K562 (cell line): ENCODE data around the gene TMEM184A. TPM values are rescaled to one million over a fixed set of nuclear protein-coding genes. Genes with fewer than 3 reads are reported as not detected.

Experiments used
- CTBP1 ChIP-seq: fragments of 450-650 bp; IDR thresholded peaks from 2 replicates; pipeline ENCODE4 v1.6.1; 2016; ENCODE audit warnings: borderline replicate concordance
- DPF2 ChIP-seq: fragments of 450-650 bp; IDR thresholded peaks from 2 replicates; pipeline ENCODE4 v1.6.1; 2016
- ERF ChIP-seq: fragments of 450-650 bp; formaldehyde crosslinking; IDR thresholded peaks from 2 replicates; pipeline ENCODE4 v1.4.0; 2020; ENCODE audit warnings: mild to moderate bottlenecking, mixed read lengths
- FOSL1 ChIP-seq: fragments of 200-800 bp; sonication (Bioruptor generic); conservative IDR thresholded peaks from 2 replicates; pipeline ENCODE4 v1.6.1; 2016; ENCODE audit warnings: missing genetic modification characterization, missing compliant biosample characterization
- HDAC3 ChIP-seq: fragments of 450-650 bp; IDR thresholded peaks from 2 replicates; pipeline ENCODE4 v1.6.1; 2018; ENCODE audit warnings: borderline replicate concordance, mild to moderate bottlenecking, moderate library complexity; ENCODE audit not compliant: partially characterized antibody
- NCOR1 ChIP-seq: fragments of 450-650 bp; IDR thresholded peaks from 2 replicates; pipeline ENCODE4 v1.6.1; 2016; ENCODE audit warnings: mild to moderate bottlenecking, moderate library complexity
- NR2C1 ChIP-seq, 2 experiments: fragments of 450-650 bp; IDR thresholded peaks; 2 replicates each; pipeline ENCODE4 v1.6.1; 2017; ENCODE audit warnings: mild to moderate bottlenecking in 2 of 2, antibody characterized with exemption in 1 of 2, inconsistent platforms in 1 of 2, missing compliant biosample characterization in 1 of 2, missing genetic modification characterization in 1 of 2
- POLR3A ChIP-seq: IDR thresholded peaks from 2 replicates; pipeline ENCODE4 v1.6.1; 2011; ENCODE audit warnings: borderline replicate concordance, mild to moderate bottlenecking, moderate library complexity; ENCODE audit not compliant: insufficient read length, insufficient read depth; ENCODE audit errors: extremely low read depth
- RBM34 ChIP-seq: fragments of 200-400 bp; formaldehyde crosslinking; IDR thresholded peaks from 2 replicates; pipeline ENCODE4 v1.6.1; 2018; ENCODE audit warnings: low read length, borderline replicate concordance; ENCODE audit not compliant: insufficient read depth
- RBM39 ChIP-seq: fragments of 200-400 bp; formaldehyde crosslinking; optimal IDR thresholded peaks from 2 replicates; pipeline ENCODE3; 2018; ENCODE audit warnings: low read depth, low read length
- RNF2 ChIP-seq: sonication (generic); IDR thresholded peaks from 2 replicates; pipeline ENCODE4 v1.6.1; 2016
- SOX6 ChIP-seq: fragments of 450-650 bp; IDR thresholded peaks from 2 replicates; pipeline ENCODE4 v1.6.1; 2014; ENCODE audit warnings: mild to moderate bottlenecking
- SRF ChIP-seq, 2 experiments: fragments of 250-450, 450-650 bp in 1 of 2; sonication (Bioruptor Pico) in 1 of 2; sonication (generic) in 1 of 2; formaldehyde crosslinking; IDR thresholded peaks; 2 replicates each; pipeline versions ENCODE4 v1.5.0 to v1.5.1; 2020 to 2022; ENCODE audit warnings: mild to moderate bottlenecking in 1 of 2, missing genetic modification reagents in 1 of 2
- XRCC5 ChIP-seq: fragments of 200-400 bp; formaldehyde crosslinking; IDR thresholded peaks from 2 replicates; pipeline ENCODE4 v1.6.1; 2017; ENCODE audit warnings: low read depth, mild to moderate bottlenecking, low read length
- ZC3H4 ChIP-seq: sonication (generic); formaldehyde crosslinking; IDR thresholded peaks from 2 replicates; pipeline ENCODE4 v1.9.0; 2021; ENCODE audit warnings: missing genetic modification reagents, borderline replicate concordance
- ZNF124 ChIP-seq: sonication (generic); formaldehyde crosslinking; IDR thresholded peaks from 2 replicates; pipeline ENCODE4 v1.8.1; 2022; ENCODE audit warnings: missing genetic modification reagents
- ZNF184 ChIP-seq: sonication (generic); formaldehyde crosslinking; IDR thresholded peaks from 2 replicates; pipeline ENCODE4 v1.5.0; 2020; ENCODE audit warnings: missing genetic modification reagents
- ZNF316 ChIP-seq: fragments of 450-650 bp; IDR thresholded peaks from 2 replicates; pipeline ENCODE4 v1.6.1; 2016
- ZNF444 ChIP-seq: fragments of 250-450 bp; sonication (Bioruptor Pico); IDR thresholded peaks from 2 replicates; pipeline ENCODE4 v1.4.0; 2020; ENCODE audit warnings: mild to moderate bottlenecking, moderate library complexity
- polyA plus RNA-seq, 8 experiments: library from polyadenylated mRNA; depleted of rRNA in 4 of 8; stranded (reverse) in 5 of 8; unstranded in 3 of 8; fragments of >200 nt; fragmentation: Nextera tagmentation in 2 of 8; fragmentation: Illumina TruSeq in 1 of 8; extraction: Ambion mirVana in 2 of 8; extraction: Trizol in 1 of 8; gene quantifications; 2 replicates each; pipeline versions ENCODE4 v1.2.1 to v1.2.3, GENCODE V29; 2011 to 2014; ENCODE audit warnings: inconsistent platforms in 1 of 8, missing spikeins in 1 of 8
- total RNA-seq, 7 experiments: library from RNA; depleted of rRNA in 6 of 7; stranded (reverse); fragments of >200 nt in 6 of 7; fragmentation: Illumina TruSeq in 2 of 7; extraction: Trizol in 2 of 7; gene quantifications; 2 replicates each; pipeline versions ENCODE4 v1.2.1 to v1.2.3, GENCODE V29; 2011 to 2021; ENCODE audit warnings: low replicate concordance in 1 of 7
- TF ChIP-seq, protein P1 (sequence below): fragments of 250-450 bp; sonication (Bioruptor Pico); IDR thresholded peaks from 2 replicates; pipeline ENCODE4 v1.4.0; 2020; ENCODE audit warnings: mild to moderate bottlenecking, moderate library complexity, borderline replicate concordance
- TF ChIP-seq, protein P2 (sequence below): sonication (generic); formaldehyde crosslinking; IDR thresholded peaks from 2 replicates; pipeline ENCODE4 v1.9.0; 2022; ENCODE audit warnings: mild to moderate bottlenecking, missing genetic modification reagents
- TF ChIP-seq, protein P3 (sequence below): fragments of 450-650 bp; IDR thresholded peaks from 2 replicates; pipeline ENCODE4 v1.6.1; 2018; ENCODE audit not compliant: partially characterized antibody

TMEM184A gene
- total and polyA plus RNA-seq, 9 of the 15 experiments (the other 6 are each of a cell fraction or from before 2014, with no cell fraction given) = 0.10 to 0.18 (median 0.11) TPM; not detected in 6

DNA sequence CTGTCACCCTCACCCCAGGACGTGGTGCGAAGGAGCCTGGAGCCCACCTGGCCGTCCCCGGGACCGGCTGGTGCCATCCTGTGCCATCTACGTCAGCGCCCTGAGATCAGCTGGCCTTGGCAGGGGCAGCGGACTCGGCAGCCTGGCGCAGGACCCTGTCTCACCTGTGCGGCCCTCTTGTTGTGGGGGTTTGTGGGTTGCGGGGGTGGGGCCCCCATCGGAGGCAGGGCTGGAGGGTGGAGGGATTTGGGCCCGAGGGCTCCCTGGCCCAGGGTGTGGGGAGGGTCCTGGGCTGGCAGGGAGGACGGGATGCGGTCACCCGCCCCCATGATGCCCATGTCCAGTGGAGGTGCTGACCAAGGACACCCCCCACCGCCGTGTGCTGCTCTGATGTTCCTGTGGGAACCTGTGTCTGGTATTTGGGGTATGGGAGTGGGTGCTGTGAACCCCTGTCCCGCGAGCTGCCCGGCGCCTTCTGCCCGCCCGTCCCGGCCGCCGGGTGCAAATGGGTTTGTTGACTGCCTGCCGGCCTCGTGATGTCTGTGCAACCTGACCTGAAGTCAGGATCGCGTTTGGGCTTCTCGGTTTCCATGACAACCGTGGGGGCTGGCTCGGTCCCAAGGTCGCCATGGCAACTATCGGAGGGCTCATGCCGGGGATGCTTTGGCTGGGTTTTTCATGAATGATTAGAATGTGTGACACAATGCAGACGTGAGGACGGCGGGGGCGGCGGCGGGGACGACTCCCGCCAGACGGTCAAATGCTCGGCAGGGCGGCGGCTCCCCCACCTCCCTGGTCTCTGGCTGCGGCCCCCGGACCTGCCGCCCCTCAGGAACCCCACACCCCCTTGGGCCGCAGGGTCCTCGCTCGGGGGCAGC lies 18.2 kb downstream of the TMEM184A start (continued):
- TF ChIP-seq ERF = no peak
- no peak for TF ChIP-seq RBM39
- TF ChIP-seq ZNF124 (CRISPR knock-in tag) = no peak
- TF ChIP-seq POLR3A = no peak
- TF ChIP-seq, protein P1, sequence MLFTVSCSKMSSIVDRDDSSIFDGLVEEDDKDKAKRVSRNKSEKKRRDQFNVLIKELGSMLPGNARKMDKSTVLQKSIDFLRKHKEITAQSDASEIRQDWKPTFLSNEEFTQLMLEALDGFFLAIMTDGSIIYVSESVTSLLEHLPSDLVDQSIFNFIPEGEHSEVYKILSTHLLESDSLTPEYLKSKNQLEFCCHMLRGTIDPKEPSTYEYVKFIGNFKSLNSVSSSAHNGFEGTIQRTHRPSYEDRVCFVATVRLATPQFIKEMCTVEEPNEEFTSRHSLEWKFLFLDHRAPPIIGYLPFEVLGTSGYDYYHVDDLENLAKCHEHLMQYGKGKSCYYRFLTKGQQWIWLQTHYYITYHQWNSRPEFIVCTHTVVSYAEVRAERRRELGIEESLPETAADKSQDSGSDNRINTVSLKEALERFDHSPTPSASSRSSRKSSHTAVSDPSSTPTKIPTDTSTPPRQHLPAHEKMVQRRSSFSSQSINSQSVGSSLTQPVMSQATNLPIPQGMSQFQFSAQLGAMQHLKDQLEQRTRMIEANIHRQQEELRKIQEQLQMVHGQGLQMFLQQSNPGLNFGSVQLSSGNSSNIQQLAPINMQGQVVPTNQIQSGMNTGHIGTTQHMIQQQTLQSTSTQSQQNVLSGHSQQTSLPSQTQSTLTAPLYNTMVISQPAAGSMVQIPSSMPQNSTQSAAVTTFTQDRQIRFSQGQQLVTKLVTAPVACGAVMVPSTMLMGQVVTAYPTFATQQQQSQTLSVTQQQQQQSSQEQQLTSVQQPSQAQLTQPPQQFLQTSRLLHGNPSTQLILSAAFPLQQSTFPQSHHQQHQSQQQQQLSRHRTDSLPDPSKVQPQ (CRISPR knock-in tag) = no peak
- peak; percentile 86 for TF ChIP-seq FOSL1 (tag)
- no peak for TF ChIP-seq ZNF184 (CRISPR knock-in tag)
- TF ChIP-seq NR2C1 (IDR thresholded peaks at IDR 0.05) = no peak
- no peak for TF ChIP-seq NR2C1 (tag; IDR thresholded peaks at IDR 0.05)
- 0 out of 2 replicates have a peak, but pooled peaks have one; percentile 43 for TF ChIP-seq XRCC5
- TF ChIP-seq SOX6 = peak; percentile 77
- no peak for TF ChIP-seq ZNF444 (CRISPR knock-in tag)
- TF ChIP-seq, protein P2, sequence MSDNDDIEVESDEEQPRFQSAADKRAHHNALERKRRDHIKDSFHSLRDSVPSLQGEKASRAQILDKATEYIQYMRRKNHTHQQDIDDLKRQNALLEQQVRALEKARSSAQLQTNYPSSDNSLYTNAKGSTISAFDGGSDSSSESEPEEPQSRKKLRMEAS (CRISPR knock-in tag) = peak; percentile 52; the same call in 1 of the 2 replicates
- no peak for TF ChIP-seq SRF (CRISPR knock-in tag; IDR thresholded peaks at IDR 0.05)
- 0 out of 2 replicates have a peak, but pooled peaks have one; percentile 60 for TF ChIP-seq ZC3H4 (CRISPR knock-in tag)
- TF ChIP-seq, protein P3, sequence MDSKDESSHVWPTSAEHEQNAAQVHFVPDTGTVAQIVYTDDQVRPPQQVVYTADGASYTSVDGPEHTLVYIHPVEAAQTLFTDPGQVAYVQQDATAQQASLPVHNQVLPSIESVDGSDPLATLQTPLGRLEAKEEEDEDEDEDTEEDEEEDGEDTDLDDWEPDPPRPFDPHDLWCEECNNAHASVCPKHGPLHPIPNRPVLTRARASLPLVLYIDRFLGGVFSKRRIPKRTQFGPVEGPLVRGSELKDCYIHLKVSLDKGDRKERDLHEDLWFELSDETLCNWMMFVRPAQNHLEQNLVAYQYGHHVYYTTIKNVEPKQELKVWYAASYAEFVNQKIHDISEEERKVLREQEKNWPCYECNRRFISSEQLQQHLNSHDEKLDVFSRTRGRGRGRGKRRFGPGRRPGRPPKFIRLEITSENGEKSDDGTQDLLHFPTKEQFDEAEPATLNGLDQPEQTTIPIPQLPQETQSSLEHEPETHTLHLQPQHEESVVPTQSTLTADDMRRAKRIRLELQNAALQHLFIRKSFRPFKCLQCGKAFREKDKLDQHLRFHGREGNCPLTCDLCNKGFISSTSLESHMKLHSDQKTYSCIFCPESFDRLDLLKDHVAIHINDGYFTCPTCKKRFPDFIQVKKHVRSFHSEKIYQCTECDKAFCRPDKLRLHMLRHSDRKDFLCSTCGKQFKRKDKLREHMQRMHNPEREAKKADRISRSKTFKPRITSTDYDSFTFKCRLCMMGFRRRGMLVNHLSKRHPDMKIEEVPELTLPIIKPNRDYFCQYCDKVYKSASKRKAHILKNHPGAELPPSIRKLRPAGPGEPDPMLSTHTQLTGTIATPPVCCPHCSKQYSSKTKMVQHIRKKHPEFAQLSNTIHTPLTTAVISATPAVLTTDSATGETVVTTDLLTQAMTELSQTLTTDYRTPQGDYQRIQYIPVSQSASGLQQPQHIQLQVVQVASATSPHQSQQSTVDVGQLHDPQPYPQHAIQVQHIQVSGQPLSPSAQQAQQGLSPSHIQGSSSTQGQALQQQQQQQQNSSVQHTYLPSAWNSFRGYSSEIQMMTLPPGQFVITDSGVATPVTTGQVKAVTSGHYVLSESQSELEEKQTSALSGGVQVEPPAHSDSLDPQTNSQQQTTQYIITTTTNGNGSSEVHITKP = no peak
- TF ChIP-seq CTBP1 = peak; percentile 99
- TF ChIP-seq HDAC3 = peak; percentile 78
- peak; percentile 55; the same call in 1 of the 2 replicates for TF ChIP-seq RNF2
- peak; percentile 67; the same call in 1 of the 2 replicates for TF ChIP-seq DPF2
- peak; percentile 82 for TF ChIP-seq NCOR1
- no peak for TF ChIP-seq ZNF316
- no peak for TF ChIP-seq RBM34
